GM12891 (cell line): ENCODE results near the gene GNB5.

ENCODE experiments used
- POLR2AphosphoS5 ChIP-seq: IDR thresholded peaks from 2 replicates; pipeline ENCODE4 v1.6.1; 2011; ENCODE audit warnings: low read depth, low read length, control low read depth
- TAF1 ChIP-seq: IDR thresholded peaks from 2 replicates; pipeline ENCODE4 v1.6.1; 2011; ENCODE audit warnings: low read depth, low read length, control low read depth

DNA sequence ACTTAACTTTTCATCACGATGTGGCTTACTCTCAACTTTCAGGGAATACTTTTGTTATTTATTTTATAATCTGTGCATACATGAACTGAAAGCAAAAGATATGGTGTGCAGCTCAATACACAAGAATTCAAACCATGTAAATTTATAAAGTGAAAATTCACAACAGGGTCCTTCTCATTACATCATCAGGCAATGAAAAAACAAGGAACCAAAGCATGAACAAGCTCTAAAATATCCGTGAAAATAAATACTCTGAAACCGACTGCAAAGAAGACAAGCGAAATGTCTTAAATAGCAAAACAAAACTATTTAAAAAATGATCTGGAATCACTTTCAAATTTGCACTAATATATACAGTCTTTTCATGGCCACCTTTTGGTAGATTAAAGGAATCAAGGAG lies 28.9 kb downstream of the GNB5 start:
- no peak for TF ChIP-seq TAF1
- no peak for TF ChIP-seq POLR2AphosphoS5
